GM23248 (cell line): ENCODE results near the gene FER. TPM values are rescaled to one million over a fixed set of nuclear protein-coding genes. Genes with fewer than 3 reads are reported as not detected.
"Not testable (repeated sequence)": the region's sequence is repeated elsewhere in the genome, so short reads cannot be mapped to it uniquely, and the experiment has no call there.

ENCODE experiments used
- DNase-seq: peaks from one replicate; pipeline ENCODE4 v3.0.0-alpha.2; 2015
- H2AFZ ChIP-seq: fragments of 200-600 bp; sonication (generic); 2 replicates; pipeline ENCODE4 v1.6.1; 2016; ENCODE audit warnings: antibody characterized with exemption
- H3F3A ChIP-seq: fragments of 200-600 bp; sonication (generic); 2 replicates; pipeline ENCODE4 v1.6.1; 2016; ENCODE audit warnings: mild to moderate bottlenecking, antibody characterized with exemption, mixed run types; ENCODE audit not compliant: insufficient read depth
- H3K27ac ChIP-seq: fragments of 200-600 bp; sonication (generic); 2 replicates; pipeline ENCODE4 v1.5.1; 2016; ENCODE audit warnings: mild to moderate bottlenecking
- H3K27me3 ChIP-seq: fragments of 200-600 bp; sonication (generic); replicated peaks from 2 replicates; pipeline ENCODE4 v1.6.1; 2016; ENCODE audit warnings: mild to moderate bottlenecking; ENCODE audit not compliant: insufficient read depth
- H3K36me3 ChIP-seq: fragments of 200-600 bp; sonication (generic); 2 replicates; pipeline ENCODE4 v1.6.1; 2016; ENCODE audit warnings: low read depth, mild to moderate bottlenecking
- H3K4me1 ChIP-seq: fragments of 200-600 bp; sonication (generic); 2 replicates; pipeline ENCODE4 v1.6.1; 2016; ENCODE audit warnings: mild to moderate bottlenecking; ENCODE audit not compliant: insufficient read depth
- H3K4me2 ChIP-seq: fragments of 200-600 bp; sonication (generic); one replicate; pipeline ENCODE4 v1.6.1; 2016; ENCODE audit warnings: mild to moderate bottlenecking; ENCODE audit not compliant: unreplicated experiment
- H3K4me3 ChIP-seq: fragments of 200-600 bp; sonication (generic); 2 replicates; pipeline ENCODE4 v1.5.1; 2016; ENCODE audit warnings: mild to moderate bottlenecking
- H3K79me2 ChIP-seq: fragments of 200-600 bp; sonication (generic); 2 replicates; pipeline ENCODE4 v1.6.1; 2016; ENCODE audit warnings: mild to moderate bottlenecking; ENCODE audit not compliant: insufficient read depth
- H3K9ac ChIP-seq: fragments of 200-600 bp; sonication (generic); 2 replicates; pipeline ENCODE4 v1.6.1; 2016; ENCODE audit warnings: mild to moderate bottlenecking
- H3K9me2 ChIP-seq: fragments of 200-600 bp; sonication (generic); 2 replicates; pipeline ENCODE4 v1.6.1; 2016; ENCODE audit warnings: mixed run types, mild to moderate bottlenecking, moderate library complexity; ENCODE audit not compliant: insufficient read depth
- H3K9me3 ChIP-seq: fragments of 200-600 bp; sonication (generic); one replicate; pipeline ENCODE4 v1.6.1; 2017; ENCODE audit warnings: low read depth
- H4K20me1 ChIP-seq: fragments of 200-600 bp; sonication (generic); 2 replicates; pipeline ENCODE4 v1.6.0; 2016; ENCODE audit not compliant: insufficient read depth
- EZH2 ChIP-seq: fragments of 200-600 bp; sonication (generic); IDR thresholded peaks from 2 replicates; pipeline ENCODE4 v1.6.1; 2018; ENCODE audit warnings: antibody characterized with exemption, mild to moderate bottlenecking; ENCODE audit not compliant: insufficient read depth, poor library complexity, severe bottlenecking
- EZH2phosphoT487 ChIP-seq: fragments of 200-600 bp; sonication (generic); IDR thresholded peaks from 2 replicates; pipeline ENCODE4 v1.6.1; 2018; ENCODE audit warnings: antibody characterized with exemption, moderate library complexity, mild to moderate bottlenecking, low read depth; ENCODE audit not compliant: insufficient read depth
- WGBS, 2 experiments: methylation state at CpG; one replicate each; pipeline ENCODE4 v1.1.6; 2015 to 2017; ENCODE audit warnings: low lambda C conversion rate in 2 of 2, low coverage in 1 of 2; ENCODE audit errors: missing lambda C conversion rate in 2 of 2; 5-methylcytosine and 5-hydroxymethylcytosine counted together
- in situ Hi-C: fragments of 300-500 bp; cut with MboI; formaldehyde crosslinking; loops from 2 replicates; pipeline ENCODE4 v1.15.0; 2020
- polyA plus RNA-seq: library from polyadenylated mRNA; unstranded; fragments of >200 nt; fragmentation: Nextera tagmentation; extraction: Ambion mirVana; gene quantifications from 2 replicates; pipeline ENCODE4 v1.2.1, GENCODE V29; 2016
- total RNA-seq: library from RNA; depleted of rRNA; stranded (reverse); fragments of >200 nt; shearing (Covaris generic); gene quantifications from 2 replicates; pipeline ENCODE4 v1.2.3, GENCODE V29; 2014

The FER gene
- total and polyA plus RNA-seq, 2 experiments from 2014 or later, result 16.6 to 24.9 TPM

- WGBS, 2 experiments, result 47 to 56% methylated on average over 1 of the region's 1 CpG
- DNase-seq, result no peak
These were observed 21.7 kb downstream of the FER start for GRCh38 chr5:108769352-108769751.

GRCh38 chr5:108772626-108773025 lies 24.9 kb downstream of the FER start:
- Histone ChIP-seq H3K4me2 (no peak overlapping the region), H3F3A (no peaks in the 10 kb centered on the region), H3K9ac (no peak overlapping the region), H4K20me1 (no peaks in the 10 kb centered on the region), H3K9me3 (no peaks in the 10 kb centered on the region), H3K4me3 (no peak overlapping the region), H2AFZ (no peak overlapping the region), H3K27me3 (no peaks in the 10 kb centered on the region), H3K36me3 (no peaks in the 10 kb centered on the region), H3K9me2 (no peaks in the 10 kb centered on the region), H3K4me1 (no peaks in the 10 kb centered on the region), H3K79me2 (peaks cover 98% of the 10 kb centered on the region), H3K27ac (no peak overlapping the region)
- DNase-seq, result no peak
- in situ Hi-C loops, result no loop called here
- 71 to 77% methylated on average over 1 of the region's 1 CpG for WGBS, 2 experiments
- no peak for TF ChIP-seq EZH2
- no peak for TF ChIP-seq EZH2phosphoT487

More at GRCh38 chr5:108769352-108769751, 21.7 kb downstream of the FER start:
- no peaks in the 10 kb centered on the region for H3K9me2 ChIP-seq
- H2AFZ ChIP-seq, result no peak overlapping the region
- H3K4me1 ChIP-seq, result no peaks in the 10 kb centered on the region
- no peaks in the 10 kb centered on the region for H3K9me3 ChIP-seq
- H3K27me3 ChIP-seq, result no peaks in the 10 kb centered on the region
- no peak overlapping the region for H3K9ac ChIP-seq
- H3K4me2 ChIP-seq, result no peak overlapping the region
- in situ Hi-C loops, result no loop called here
- no peak overlapping the region for H3K27ac ChIP-seq
- no peak overlapping the region for H3K4me3 ChIP-seq
- peaks cover 98% of the 10 kb centered on the region for H3K79me2 ChIP-seq
- H4K20me1 ChIP-seq, result no peaks in the 10 kb centered on the region
- no peaks in the 10 kb centered on the region for H3K36me3 ChIP-seq
- TF ChIP-seq EZH2phosphoT487 (no peak), EZH2 (no peak)
- no peaks in the 10 kb centered on the region for H3F3A ChIP-seq

GRCh38 chr5:108773330-108773729 lies 25.6 kb downstream of the FER start:
- Histone ChIP-seq H3K36me3 (no peaks in the 10 kb centered on the region), H3K9ac (no peak overlapping the region), H3K4me2 (no peak overlapping the region), H3K4me1 (no peaks in the 10 kb centered on the region), H4K20me1 (no peaks in the 10 kb centered on the region), H3K9me3 (no peaks in the 10 kb centered on the region), H3K79me2 (peaks cover 98% of the 10 kb centered on the region), H3K27ac (no peak overlapping the region), H3K4me3 (no peak overlapping the region), H2AFZ (no peak overlapping the region), H3F3A (no peaks in the 10 kb centered on the region), H3K27me3 (no peaks in the 10 kb centered on the region), H3K9me2 (no peaks in the 10 kb centered on the region)
- in situ Hi-C loops, result no loop called here
- 94 to 97% methylated on average over 2 of the region's 2 CpGs for WGBS, 2 experiments
- TF ChIP-seq EZH2phosphoT487 (no peak), EZH2 (no peak)
- no peak for DNase-seq

GRCh38 chr5:108774079-108774478 lies 26.4 kb downstream of the FER start:
- H3K27me3 ChIP-seq, H3K36me3 ChIP-seq, H3K9me3 ChIP-seq, H3K27ac ChIP-seq, H3K4me1 ChIP-seq, H3K9me2 ChIP-seq, DNase-seq, H3K9ac ChIP-seq, H4K20me1 ChIP-seq, H2AFZ ChIP-seq, H3K4me3 ChIP-seq, in situ Hi-C loops, H3K4me2 ChIP-seq, H3F3A ChIP-seq: not testable (repeated sequence)
- WGBS, 2 experiments, result 92 to 98% methylated on average over 2 of the region's 2 CpGs
- peaks cover 98% of the 10 kb centered on the region for H3K79me2 ChIP-seq

- H3K9me2 ChIP-seq, H3F3A ChIP-seq, H3K27me3 ChIP-seq, in situ Hi-C loops, H3K36me3 ChIP-seq, H3K4me3 ChIP-seq, H4K20me1 ChIP-seq, H3K9ac ChIP-seq, H3K4me2 ChIP-seq, H3K4me1 ChIP-seq, H3K27ac ChIP-seq, H2AFZ ChIP-seq, DNase-seq, H3K9me3 ChIP-seq: not testable (repeated sequence)
- peaks cover 100% of the 10 kb centered on the region for H3K79me2 ChIP-seq
- 96 to 98% methylated on average over 3 of the region's 3 CpGs for WGBS, 2 experiments
These were observed 29.9 kb downstream of the FER start for GRCh38 chr5:108777582-108777981.

GRCh38 chr5:108784577-108784976 lies 36.9 kb downstream of the FER start:
- in situ Hi-C loops, H3K36me3 ChIP-seq, H3F3A ChIP-seq, H3K4me1 ChIP-seq, H3K4me3 ChIP-seq, DNase-seq, H3K9me3 ChIP-seq, H4K20me1 ChIP-seq, H3K9me2 ChIP-seq, H3K27ac ChIP-seq, H3K9ac ChIP-seq, H2AFZ ChIP-seq, H3K4me2 ChIP-seq, H3K27me3 ChIP-seq: not testable (repeated sequence)
- 99 to 100% methylated on average over 4 of the region's 4 CpGs for WGBS, 2 experiments
- H3K79me2 ChIP-seq, result peaks cover 96% of the 10 kb centered on the region
